HFFc6 (cell line): Measurements from ENCODE around the gene PRTFDC1. TPM values are rescaled to one million over a fixed set of nuclear protein-coding genes. Genes with fewer than 3 reads are reported as not detected.
"Not testable (repeated sequence)": the region's sequence is repeated elsewhere in the genome, so short reads cannot be mapped to it uniquely, and the experiment has no call there.

ENCODE experiments used
- DNase-seq: peaks from one replicate; pipeline ENCODE4 v3.0.0-alpha.2; 2018
- H3K27ac Mint-ChIP-seq: 2 replicates; pipeline ENCODE4 v1.8.0; 2020; ENCODE audit warnings: mild to moderate bottlenecking, mixed read lengths
- H3K27me3 Mint-ChIP-seq: 2 replicates; pipeline ENCODE4 v1.8.0; 2021; ENCODE audit warnings: mild to moderate bottlenecking, moderate library complexity, mixed read lengths; ENCODE audit not compliant: insufficient read depth
- H3K36me3 Mint-ChIP-seq: 2 replicates; pipeline ENCODE4 v1.8.0; 2021; ENCODE audit warnings: low read depth, mixed read lengths
- H3K4me1 Mint-ChIP-seq: 2 replicates; pipeline ENCODE4 v1.8.0; 2020; ENCODE audit warnings: low read depth, mixed read lengths
- H3K4me3 Mint-ChIP-seq: 2 replicates; pipeline ENCODE4 v1.8.0; 2020; ENCODE audit warnings: mild to moderate bottlenecking, moderate library complexity, mixed read lengths
- H3K9me3 Mint-ChIP-seq: 2 replicates; pipeline ENCODE4 v1.8.0; 2020; ENCODE audit warnings: mild to moderate bottlenecking, mixed read lengths
- total RNA-seq, 6 experiments: library from RNA; stranded (reverse); fragmentation: NEBNext Ultra II Directional; extraction: Animal tissue kit (Norgen Biotek cat#: 25700); gene quantifications; 2 replicates in 1 of 6; 3 replicates in 5 of 6; pipeline ENCODE4 v1.2.3, GENCODE V29; 2021
- TF ChIP-seq, protein P1 (sequence below): fragments of 200-600 bp; sonication (generic); IDR thresholded peaks from 2 replicates; pipeline ENCODE4 v1.5.0; 2021; ENCODE audit warnings: antibody characterized with exemption, mild to moderate bottlenecking

PRTFDC1 gene
- total RNA-seq, 6 experiments from 2014 or later: 16.2 to 32.6 (median 29.0) TPM

DNA sequence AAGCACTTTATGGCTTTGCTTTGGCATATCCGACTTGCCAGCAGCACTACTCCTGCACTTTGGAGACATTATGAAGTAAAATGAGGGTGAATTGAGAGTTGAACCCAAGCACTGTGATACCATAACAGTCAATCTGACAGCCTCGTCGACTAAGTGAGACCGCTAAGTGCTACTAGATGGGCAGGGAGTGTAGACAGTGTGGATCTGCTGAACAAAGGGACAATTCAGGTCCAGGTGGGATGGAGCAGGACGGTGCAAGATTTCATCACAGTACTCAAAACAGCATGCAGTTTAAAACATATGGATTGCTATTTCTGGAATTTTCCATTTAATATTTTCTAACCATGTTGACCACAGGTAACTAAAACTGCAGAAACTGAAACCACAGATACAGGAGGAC, 20.8 kb upstream of the PRTFDC1 start:
- no peak overlapping the region for H3K4me3 Mint-ChIP-seq
- TF ChIP-seq, protein P1, sequence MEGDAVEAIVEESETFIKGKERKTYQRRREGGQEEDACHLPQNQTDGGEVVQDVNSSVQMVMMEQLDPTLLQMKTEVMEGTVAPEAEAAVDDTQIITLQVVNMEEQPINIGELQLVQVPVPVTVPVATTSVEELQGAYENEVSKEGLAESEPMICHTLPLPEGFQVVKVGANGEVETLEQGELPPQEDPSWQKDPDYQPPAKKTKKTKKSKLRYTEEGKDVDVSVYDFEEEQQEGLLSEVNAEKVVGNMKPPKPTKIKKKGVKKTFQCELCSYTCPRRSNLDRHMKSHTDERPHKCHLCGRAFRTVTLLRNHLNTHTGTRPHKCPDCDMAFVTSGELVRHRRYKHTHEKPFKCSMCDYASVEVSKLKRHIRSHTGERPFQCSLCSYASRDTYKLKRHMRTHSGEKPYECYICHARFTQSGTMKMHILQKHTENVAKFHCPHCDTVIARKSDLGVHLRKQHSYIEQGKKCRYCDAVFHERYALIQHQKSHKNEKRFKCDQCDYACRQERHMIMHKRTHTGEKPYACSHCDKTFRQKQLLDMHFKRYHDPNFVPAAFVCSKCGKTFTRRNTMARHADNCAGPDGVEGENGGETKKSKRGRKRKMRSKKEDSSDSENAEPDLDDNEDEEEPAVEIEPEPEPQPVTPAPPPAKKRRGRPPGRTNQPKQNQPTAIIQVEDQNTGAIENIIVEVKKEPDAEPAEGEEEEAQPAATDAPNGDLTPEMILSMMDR: no peak
- peaks cover 3% of the 10 kb centered on the region for H3K27me3 Mint-ChIP-seq

DNA sequence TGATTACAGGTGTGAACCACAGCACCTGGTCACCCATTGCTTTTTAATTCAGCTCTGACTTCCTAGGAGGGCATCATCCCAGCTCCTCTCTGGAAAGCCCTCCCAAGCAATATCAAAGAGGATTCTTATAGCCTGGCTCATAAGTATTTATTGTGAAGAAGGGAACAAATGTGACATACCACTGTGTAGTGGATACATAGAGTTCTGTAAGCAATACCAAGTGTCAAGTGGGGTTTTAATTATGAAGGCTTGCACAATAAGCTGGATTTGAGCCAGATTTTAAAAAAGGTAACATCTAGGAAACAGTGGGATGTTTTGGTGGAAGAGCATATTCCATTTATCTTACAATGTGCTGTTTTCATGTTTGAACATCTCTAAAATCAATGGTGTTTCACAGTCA, 19.0 kb upstream of the PRTFDC1 start:
- no peak overlapping the region for H3K27ac Mint-ChIP-seq
- no peak for DNase-seq
- peaks cover 3% of the 10 kb centered on the region for H3K27me3 Mint-ChIP-seq
- TF ChIP-seq, protein P1: no peak
- H3K36me3 Mint-ChIP-seq: no peaks in the 10 kb centered on the region
- H3K4me1 Mint-ChIP-seq: peaks cover 20% of the 10 kb centered on the region
- no peaks in the 10 kb centered on the region for H3K9me3 Mint-ChIP-seq
- H3K4me3 Mint-ChIP-seq: no peak overlapping the region

More for the DNA sequence above, 20.8 kb upstream of the PRTFDC1 start:
- H3K36me3 Mint-ChIP-seq: no peaks in the 10 kb centered on the region
- H3K4me1 Mint-ChIP-seq: peaks cover 20% of the 10 kb centered on the region
- H3K9me3 Mint-ChIP-seq: no peaks in the 10 kb centered on the region
- H3K27ac Mint-ChIP-seq: no peak overlapping the region
- no peak for DNase-seq

DNA sequence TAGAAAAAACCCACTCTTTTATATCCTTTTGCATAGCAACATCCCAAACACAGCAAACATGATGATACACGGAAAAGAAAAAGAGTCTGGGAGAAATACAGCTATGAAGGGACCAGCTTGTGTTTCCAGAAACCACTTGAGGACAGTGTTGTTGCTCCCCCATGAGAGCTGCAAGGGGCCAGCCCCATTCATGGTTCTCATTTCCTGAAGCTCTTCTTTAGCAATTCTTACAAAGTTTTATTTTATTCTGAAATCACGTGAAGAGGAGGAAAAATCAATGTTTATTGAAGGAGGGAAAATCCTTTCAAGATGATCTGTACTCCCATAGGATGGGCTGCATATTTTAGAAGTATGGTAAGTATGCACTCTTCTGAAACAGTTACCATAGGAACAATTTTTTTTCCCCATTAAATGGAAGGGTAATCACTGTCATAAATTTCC, 17.5 kb upstream of the PRTFDC1 start:
- H3K36me3 Mint-ChIP-seq: no peaks in the 10 kb centered on the region
- DNase-seq: no peak
- no peak overlapping the region for H3K4me3 Mint-ChIP-seq
- H3K4me1 Mint-ChIP-seq: peaks cover 10% of the 10 kb centered on the region
- peaks cover 2% of the 10 kb centered on the region; the same call in 1 of the 2 replicates for H3K27me3 Mint-ChIP-seq
- TF ChIP-seq, protein P1: no peak
- no peak overlapping the region for H3K27ac Mint-ChIP-seq
- no peaks in the 10 kb centered on the region for H3K9me3 Mint-ChIP-seq

DNA sequence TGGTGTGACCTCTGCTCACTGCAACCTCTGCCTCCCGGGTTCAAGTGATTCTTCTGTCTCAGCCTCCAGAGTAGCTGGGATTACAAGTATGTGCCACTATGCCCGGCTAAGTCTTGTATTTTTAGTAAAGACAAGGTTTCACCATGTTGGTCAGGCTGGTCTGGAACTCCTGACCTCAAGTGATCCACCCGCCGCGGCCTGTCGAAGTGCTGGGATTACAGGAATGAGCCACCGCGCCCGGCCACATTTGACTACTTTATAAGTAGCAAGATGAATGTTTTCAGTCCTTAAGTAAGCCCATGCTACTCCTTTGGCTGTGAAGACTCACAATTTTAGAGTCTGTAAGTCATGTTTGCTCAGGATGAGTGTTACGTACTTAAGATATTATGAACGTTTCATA, 16.5 kb upstream of the PRTFDC1 start:
- H3K9me3 Mint-ChIP-seq: not testable (repeated sequence)

DNA sequence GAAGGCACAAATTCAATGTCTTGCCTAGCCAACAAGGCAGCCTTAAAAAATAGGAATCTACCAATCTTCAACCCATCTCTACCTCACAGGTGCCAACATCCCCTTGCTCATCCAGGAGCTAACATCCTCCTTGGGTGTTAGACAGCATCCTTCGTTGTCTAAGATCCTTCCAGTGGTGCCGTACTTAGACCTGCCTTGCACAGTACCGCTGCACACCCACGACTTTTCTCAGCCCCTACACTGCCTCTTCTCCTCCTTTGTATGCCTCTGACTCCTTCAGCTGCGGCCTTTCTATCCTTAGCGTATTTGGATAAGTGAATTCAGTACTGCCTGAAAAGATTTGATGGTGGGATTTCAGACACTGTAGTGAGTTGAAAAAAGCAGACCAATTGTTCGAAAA, 15.9 kb upstream of the PRTFDC1 start:
- no peak overlapping the region for H3K27ac Mint-ChIP-seq
- H3K4me3 Mint-ChIP-seq: no peak overlapping the region
- no peaks in the 10 kb centered on the region for H3K9me3 Mint-ChIP-seq
- no peak for DNase-seq
- H3K4me1 Mint-ChIP-seq: peaks cover 8% of the 10 kb centered on the region
- TF ChIP-seq, protein P1: no peak
- no peaks in the 10 kb centered on the region for H3K36me3 Mint-ChIP-seq
- peaks cover 2% of the 10 kb centered on the region for H3K27me3 Mint-ChIP-seq

More for the DNA sequence above, 16.5 kb upstream of the PRTFDC1 start:
- not testable (repeated sequence) for H3K27ac Mint-ChIP-seq, H3K4me3 Mint-ChIP-seq, H3K27me3 Mint-ChIP-seq, H3K4me1 Mint-ChIP-seq, DNase-seq, H3K36me3 Mint-ChIP-seq

DNA sequence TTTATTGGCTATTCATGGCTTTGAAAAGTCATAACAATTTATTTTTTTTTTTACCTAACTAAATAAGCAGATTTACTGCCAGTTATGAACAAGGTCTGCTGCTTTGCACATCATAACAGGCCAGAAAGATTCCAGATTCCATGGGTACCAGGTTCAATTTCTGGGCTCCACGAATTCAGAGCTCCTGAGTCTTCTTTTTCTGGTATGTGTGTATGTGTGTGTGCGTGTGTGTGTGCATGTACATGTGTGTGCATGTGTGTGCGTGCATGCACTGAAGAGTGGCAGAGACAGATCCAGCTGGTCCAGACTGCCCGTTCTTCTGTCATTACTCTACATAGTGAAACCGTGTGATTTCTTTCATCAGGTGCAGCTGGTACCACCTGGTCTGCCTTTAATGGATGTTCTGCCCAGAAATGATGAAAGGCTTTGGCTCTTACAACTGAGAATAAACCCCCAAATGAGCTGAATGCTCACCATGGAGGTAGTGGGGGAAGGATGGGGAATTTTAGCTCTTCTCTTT, 14.6 kb upstream of the PRTFDC1 start:
- DNase-seq: no peak
- Mint-ChIP-seq H3K4me1 (peaks cover 18% of the 10 kb centered on the region), H3K27me3 (peaks cover 2% of the 10 kb centered on the region), H3K36me3 (no peaks in the 10 kb centered on the region), H3K27ac (no peak overlapping the region), H3K9me3 (no peaks in the 10 kb centered on the region), H3K4me3 (no peak overlapping the region)
- TF ChIP-seq, protein P1: no peak
